ENCODE measurements around the gene MLF2. TPM values are rescaled to one million over a fixed set of nuclear protein-coding genes. Genes with fewer than 3 reads are reported as not detected.

MLF2 gene, protein sequence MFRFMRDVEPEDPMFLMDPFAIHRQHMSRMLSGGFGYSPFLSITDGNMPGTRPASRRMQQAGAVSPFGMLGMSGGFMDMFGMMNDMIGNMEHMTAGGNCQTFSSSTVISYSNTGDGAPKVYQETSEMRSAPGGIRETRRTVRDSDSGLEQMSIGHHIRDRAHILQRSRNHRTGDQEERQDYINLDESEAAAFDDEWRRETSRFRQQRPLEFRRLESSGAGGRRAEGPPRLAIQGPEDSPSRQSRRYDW
- 141 and 162 TPM in 2 replicates for total RNA-seq
- long read RNA-seq, transcript MLF2-201 (9 exons, 1,969 nt): major isoform, 64 of 70 reads
- long read RNA-seq, partial matches to known transcripts: 4 of 70 reads
- long read RNA-seq, other reads (novel, unspliced or antisense): 2 of 70 reads

DNA sequence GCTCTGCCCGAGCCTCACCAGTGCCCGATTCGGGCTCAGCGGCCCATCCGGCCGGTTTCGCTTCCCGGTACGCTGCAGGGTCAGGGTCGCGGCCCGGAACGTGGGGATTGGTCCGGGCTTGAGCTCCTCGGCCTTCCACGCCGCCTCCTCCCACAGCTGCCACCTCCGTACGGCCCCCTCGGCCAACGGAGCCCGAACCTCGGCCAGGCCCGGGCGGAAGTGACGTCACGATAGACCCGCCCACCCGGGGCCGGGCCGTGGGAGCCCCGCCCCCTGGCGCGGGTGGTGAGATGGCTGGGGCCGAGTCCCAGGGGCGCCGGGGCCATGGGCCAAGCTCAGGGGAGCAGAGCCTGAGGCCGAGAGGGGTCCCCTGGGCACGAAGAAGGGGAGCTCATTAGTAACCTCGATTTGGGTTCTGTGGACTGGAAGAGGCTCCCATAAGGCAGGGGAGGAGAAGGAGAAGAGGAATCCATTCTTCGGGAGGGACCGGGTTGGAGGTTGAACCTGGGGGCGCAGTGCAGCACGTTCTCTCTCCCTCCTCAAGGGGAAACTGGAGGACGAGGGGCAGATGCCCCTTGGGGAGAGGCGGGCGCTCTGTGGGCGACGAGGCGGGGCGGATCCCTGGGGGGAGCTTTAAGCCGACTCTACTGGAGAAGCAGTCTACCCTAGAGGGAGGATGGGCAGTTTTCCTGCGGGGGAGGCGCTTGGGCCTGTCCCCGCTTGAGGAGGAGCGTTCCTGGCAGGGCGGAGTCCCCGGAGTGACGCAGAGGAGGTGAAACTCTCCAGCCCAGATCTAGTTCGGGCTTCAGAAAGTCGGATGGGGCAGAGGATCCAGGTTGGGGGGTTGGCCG is at the start of gene MLF2:
TSS of gene MLF2 (minus strand) at position 221 of the 851 bp plus-strand sequence. CDS start 807 bp downstream, outside the sequence.
- peaks cover 18% of the 10 kb centered on the region for H3K36me3 Mint-ChIP-seq (ENCODE audit: unreplicated experiment)
- H3K27ac Mint-ChIP-seq (ENCODE audit: unreplicated experiment): peak within 1 kb of the TSS; percentile 99
- H3K9me3 Mint-ChIP-seq (ENCODE audit: unreplicated experiment): no peaks in the 10 kb centered on the region
- DNase-seq (ENCODE audit: extremely low spot score, unreplicated experiment): peak; percentile 99
- H3K4me1 Mint-ChIP-seq (ENCODE audit: unreplicated experiment): peaks cover 20% of the 10 kb centered on the region
- TF ChIP-seq, protein P1, sequence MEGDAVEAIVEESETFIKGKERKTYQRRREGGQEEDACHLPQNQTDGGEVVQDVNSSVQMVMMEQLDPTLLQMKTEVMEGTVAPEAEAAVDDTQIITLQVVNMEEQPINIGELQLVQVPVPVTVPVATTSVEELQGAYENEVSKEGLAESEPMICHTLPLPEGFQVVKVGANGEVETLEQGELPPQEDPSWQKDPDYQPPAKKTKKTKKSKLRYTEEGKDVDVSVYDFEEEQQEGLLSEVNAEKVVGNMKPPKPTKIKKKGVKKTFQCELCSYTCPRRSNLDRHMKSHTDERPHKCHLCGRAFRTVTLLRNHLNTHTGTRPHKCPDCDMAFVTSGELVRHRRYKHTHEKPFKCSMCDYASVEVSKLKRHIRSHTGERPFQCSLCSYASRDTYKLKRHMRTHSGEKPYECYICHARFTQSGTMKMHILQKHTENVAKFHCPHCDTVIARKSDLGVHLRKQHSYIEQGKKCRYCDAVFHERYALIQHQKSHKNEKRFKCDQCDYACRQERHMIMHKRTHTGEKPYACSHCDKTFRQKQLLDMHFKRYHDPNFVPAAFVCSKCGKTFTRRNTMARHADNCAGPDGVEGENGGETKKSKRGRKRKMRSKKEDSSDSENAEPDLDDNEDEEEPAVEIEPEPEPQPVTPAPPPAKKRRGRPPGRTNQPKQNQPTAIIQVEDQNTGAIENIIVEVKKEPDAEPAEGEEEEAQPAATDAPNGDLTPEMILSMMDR (IDR thresholded peaks at IDR 0.05): peak; percentile 96
- no peaks in the 10 kb centered on the region for H3K27me3 Mint-ChIP-seq (ENCODE audit: unreplicated experiment)
- H3K4me3 Mint-ChIP-seq (ENCODE audit: unreplicated experiment): peak within 1 kb of the TSS; percentile 95

- DNase-seq (ENCODE audit: extremely low spot score, unreplicated experiment): no peak
- Mint-ChIP-seq H3K27me3 (ENCODE audit: unreplicated experiment) (peaks cover 8% of the 10 kb centered on the region), H3K4me1 (ENCODE audit: unreplicated experiment) (no peaks in the 10 kb centered on the region), H3K4me3 (ENCODE audit: unreplicated experiment) (no peak overlapping the region), H3K36me3 (ENCODE audit: unreplicated experiment) (no peaks in the 10 kb centered on the region), H3K27ac (ENCODE audit: unreplicated experiment) (no peak overlapping the region), H3K9me3 (ENCODE audit: unreplicated experiment) (peaks cover 2% of the 10 kb centered on the region)
- TF ChIP-seq, protein P1 (IDR thresholded peaks at IDR 0.05): no peak
Observed at GRCh38 chr12:6799147-6799546, 46.2 kb upstream of the MLF2 start.

DNA sequence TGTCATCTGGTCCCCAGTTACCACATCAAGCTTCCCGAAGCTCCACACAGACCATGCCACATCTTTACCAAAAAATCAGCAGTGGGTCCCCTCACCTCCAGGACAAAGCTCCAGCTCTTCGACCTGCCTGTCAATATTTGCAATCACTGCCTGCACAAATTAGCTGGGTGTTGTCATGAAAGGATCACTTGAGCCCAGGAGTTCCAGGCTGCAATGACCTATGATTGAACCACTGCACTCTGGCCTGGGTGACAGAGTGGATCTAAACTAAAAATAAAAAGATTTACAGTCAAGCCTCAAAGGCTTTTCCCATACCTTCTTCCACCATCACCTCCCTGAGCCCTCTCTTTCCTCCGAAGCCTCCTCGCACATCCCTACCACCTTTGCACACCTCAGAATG is 43.6 kb upstream of the MLF2 start:
- Mint-ChIP-seq H3K4me1 (ENCODE audit: unreplicated experiment) (peaks cover 11% of the 10 kb centered on the region), H3K27me3 (ENCODE audit: unreplicated experiment) (peaks cover 10% of the 10 kb centered on the region), H3K4me3 (ENCODE audit: unreplicated experiment) (no peak overlapping the region), H3K27ac (ENCODE audit: unreplicated experiment) (no peak overlapping the region), H3K9me3 (ENCODE audit: unreplicated experiment) (no peaks in the 10 kb centered on the region), H3K36me3 (ENCODE audit: unreplicated experiment) (no peaks in the 10 kb centered on the region)
- DNase-seq (ENCODE audit: extremely low spot score, unreplicated experiment): no peak
- TF ChIP-seq, protein P1 (IDR thresholded peaks at IDR 0.05): no peak

DNA sequence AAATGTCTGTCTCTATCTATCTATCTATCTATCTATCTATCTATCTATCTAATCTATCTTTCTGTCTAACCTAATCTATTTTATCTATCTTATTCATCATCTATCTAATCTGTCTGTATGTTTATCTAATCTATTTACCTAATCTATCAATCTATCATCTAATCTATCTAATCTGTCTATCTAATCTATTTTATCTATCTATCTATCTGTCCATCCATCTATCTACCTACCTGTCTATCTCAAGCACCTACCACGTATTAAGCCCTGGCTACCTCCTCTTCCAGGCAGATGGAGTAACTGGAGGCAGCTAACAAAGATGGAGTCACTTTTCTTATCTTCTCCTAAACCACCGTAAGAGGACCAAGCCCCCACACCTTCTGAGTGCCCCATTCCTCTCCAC is 42.1 kb upstream of the MLF2 start:
- Mint-ChIP-seq H3K9me3 (ENCODE audit: unreplicated experiment) (no peaks in the 10 kb centered on the region), H3K4me1 (ENCODE audit: unreplicated experiment) (peaks cover 11% of the 10 kb centered on the region), H3K36me3 (ENCODE audit: unreplicated experiment) (no peaks in the 10 kb centered on the region), H3K4me3 (ENCODE audit: unreplicated experiment) (no peak overlapping the region), H3K27ac (ENCODE audit: unreplicated experiment) (no peak overlapping the region), H3K27me3 (ENCODE audit: unreplicated experiment) (peaks cover 10% of the 10 kb centered on the region)
- no peak for DNase-seq (ENCODE audit: extremely low spot score, unreplicated experiment)
- TF ChIP-seq, protein P1 (IDR thresholded peaks at IDR 0.05): no peak
